ENCODE measurements around the gene NAV2.

NAV2 gene

GRCh38 chr11:20042811-20043341 is 330.2 kb downstream of the NAV2 start:
- DNase-seq (ENCODE audit: low read depth), result no peak

GRCh38 chr11:20043992-20044391 is 331.4 kb downstream of the NAV2 start:
- no peak for DNase-seq (ENCODE audit: low read depth)

- no peak for DNase-seq (ENCODE audit: low read depth)
Observed at GRCh38 chr11:20045098-20045688, 332.6 kb downstream of the NAV2 start.

GRCh38 chr11:20046416-20046815 is 333.8 kb downstream of the NAV2 start:
- DNase-seq (ENCODE audit: low read depth), result no peak

GRCh38 chr11:20047006-20047768 is 334.6 kb downstream of the NAV2 start:
- no peak for DNase-seq (ENCODE audit: low read depth)

- DNase-seq (ENCODE audit: low read depth), result no peak
Observed at GRCh38 chr11:20047769-20048154, 335.1 kb downstream of the NAV2 start.

- DNase-seq (ENCODE audit: low read depth), result no peak
Observed at GRCh38 chr11:20048246-20048645, 335.6 kb downstream of the NAV2 start.

GRCh38 chr11:20048707-20049106 is 336.1 kb downstream of the NAV2 start:
- no peak for DNase-seq (ENCODE audit: low read depth)

- DNase-seq (ENCODE audit: low read depth), result no peak
Observed at GRCh38 chr11:20049231-20049630, 336.6 kb downstream of the NAV2 start.

GRCh38 chr11:20050048-20050447 is 337.4 kb downstream of the NAV2 start:
- DNase-seq (ENCODE audit: low read depth), result no peak

- no peak for DNase-seq (ENCODE audit: low read depth)
Observed at GRCh38 chr11:20050551-20051333, 338.1 kb downstream of the NAV2 start.

GRCh38 chr11:20051469-20052399 is 339.1 kb downstream of the NAV2 start:
- DNase-seq (ENCODE audit: low read depth), result no peak

- DNase-seq (ENCODE audit: low read depth), result no peak
Observed at GRCh38 chr11:20053572-20053971, 340.9 kb downstream of the NAV2 start.

- DNase-seq (ENCODE audit: low read depth), result no peak
Observed at GRCh38 chr11:20054584-20054983, 341.9 kb downstream of the NAV2 start.

- no peak for DNase-seq (ENCODE audit: low read depth)
Observed at GRCh38 chr11:20055312-20055711, 342.7 kb downstream of the NAV2 start.

GRCh38 chr11:20056109-20056949 is 343.7 kb downstream of the NAV2 start:
- DNase-seq (ENCODE audit: low read depth), result no peak

GRCh38 chr11:20056950-20057943 is 344.6 kb downstream of the NAV2 start:
- no peak for DNase-seq (ENCODE audit: low read depth)

GRCh38 chr11:20058749-20059458 is 346.3 kb downstream of the NAV2 start:
- no peak for DNase-seq (ENCODE audit: low read depth)

- no peak for DNase-seq (ENCODE audit: low read depth)
Observed at GRCh38 chr11:20059587-20060021, 347.0 kb downstream of the NAV2 start.

Data from stimulated activated CD8-positive, alpha-beta memory T cell treated with anti-CD3 and anti-CD28 coated beads, Interleukin-7, amount 100 ng/mL, for 24 hours (primary cell).